NCI-H460 (cell line): ENCODE results near the gene ASCC1. TPM values are rescaled to one million over a fixed set of nuclear protein-coding genes. Genes with fewer than 3 reads are reported as not detected.

Experiments
- DNase-seq: peaks from one replicate; pipeline ENCODE4 v3.0.0-alpha.2; 2016; ENCODE audit warnings: low read depth; ENCODE audit errors: extremely low read depth
- polyA plus RNA-seq: library from polyadenylated mRNA; depleted of rRNA; stranded (reverse); fragments of >200 nt; gene quantifications from 2 replicates; pipeline ENCODE4 v1.2.3, GENCODE V29; 2014; cell fraction: nucleus; rRNA removed
- total RNA-seq: library from RNA; depleted of rRNA; stranded (reverse); fragments of >200 nt; shearing (Covaris generic); gene quantifications from 2 replicates; pipeline ENCODE4 v1.2.3, GENCODE V29; 2014; rRNA removed

ASCC1 gene
- total RNA-seq = 59.6 and 59.7 TPM in 2 replicates
- 29.1 and 34.0 TPM in 2 replicates for polyA plus RNA-seq

GRCh38 chr10:72215611-72216549 is at the start of gene ASCC1, which contains the start of gene ANAPC16:
Gene ASCC1 (minus strand): TSS chr10:72216276. CDS start chr10:72213298, 2,978 bp downstream.
Gene ANAPC16 (plus strand): TSS chr10:72216012. CDS start chr10:72223915, 7,903 bp downstream.
- DNase-seq = peak; percentile 92

GRCh38 chr10:72265508-72265907 is 49.4 kb upstream of the ASCC1 start:
- no peak for DNase-seq

- DNase-seq = no peak
These were observed 48.5 kb upstream of the ASCC1 start for GRCh38 chr10:72264536-72264935.

GRCh38 chr10:72263613-72264241 is 47.7 kb upstream of the ASCC1 start:
- DNase-seq = no peak

GRCh38 chr10:72261784-72262404 is 45.8 kb upstream of the ASCC1 start:
- no peak for DNase-seq

GRCh38 chr10:72260976-72261783 is 45.1 kb upstream of the ASCC1 start:
- DNase-seq = peak; percentile 28

- peak; percentile 98 for DNase-seq
These were observed 44.3 kb upstream of the ASCC1 start for GRCh38 chr10:72260239-72260975.

- DNase-seq = peak; percentile 48
These were observed 43.6 kb upstream of the ASCC1 start for GRCh38 chr10:72259491-72260238.

GRCh38 chr10:72258617-72259016 is 42.5 kb upstream of the ASCC1 start:
- no peak for DNase-seq

- no peak for DNase-seq
These were observed 41.2 kb upstream of the ASCC1 start for GRCh38 chr10:72257051-72257892.

- DNase-seq = no peak
These were observed 40.1 kb upstream of the ASCC1 start for GRCh38 chr10:72255977-72256729.

GRCh38 chr10:72254813-72255568 is 38.9 kb upstream of the ASCC1 start:
- DNase-seq = peak; percentile 81

- no peak for DNase-seq
These were observed 37.5 kb upstream of the ASCC1 start for GRCh38 chr10:72253578-72253977.

- no peak for DNase-seq
These were observed 36.9 kb upstream of the ASCC1 start for GRCh38 chr10:72252972-72253371.

GRCh38 chr10:72251635-72252034 is 35.6 kb upstream of the ASCC1 start:
- DNase-seq = no peak

- no peak for DNase-seq
These were observed 34.6 kb upstream of the ASCC1 start for GRCh38 chr10:72250666-72251065.
